Activated naive CD8-positive, alpha-beta T cell treated with anti-CD3 and anti-CD28 coated beads, Interleukin-2, amount 10 ng/mL, durations not matched to agents 7 days and 5 days (primary cell): Measurements from ENCODE around the gene ZMYM4. TPM values are rescaled to one million over a fixed set of nuclear protein-coding genes. Genes with fewer than 3 reads are reported as not detected.

ENCODE experiments used
- ATAC-seq: fragments of 150-1000 bp; cut with Tn5 transposase; one replicate; pipeline ENCODE4 v1.10.0; 2021; ENCODE audit warnings: low read depth, moderate library complexity
- POLR2A ChIA-PET: fragments of 350-600 bp; sonication (Branson Sonifier 250); formaldehyde crosslinking; loops from one replicate; lab custom pipeline; 2021; ENCODE audit warnings: antibody characterized with exemption; lab: Charles Lee
- DNase-seq: peaks from one replicate; pipeline ENCODE4 v3.0.0; 2021
- H3K27ac Mint-ChIP-seq: one replicate; pipeline ENCODE4 v1.8.0; 2022; ENCODE audit warnings: mild to moderate bottlenecking, mixed read lengths
- H3K27me3 Mint-ChIP-seq: one replicate; pipeline ENCODE4 v1.8.0; 2022; ENCODE audit warnings: mild to moderate bottlenecking, moderate library complexity, mixed read lengths
- H3K36me3 Mint-ChIP-seq: one replicate; pipeline ENCODE4 v1.8.0; 2021; ENCODE audit warnings: mild to moderate bottlenecking, mixed read lengths
- H3K4me1 Mint-ChIP-seq: one replicate; pipeline ENCODE4 v1.8.0; 2021; ENCODE audit warnings: mixed read lengths
- H3K4me3 Mint-ChIP-seq: one replicate; pipeline ENCODE4 v1.8.0; 2022; ENCODE audit warnings: mild to moderate bottlenecking, moderate library complexity, mixed read lengths
- H3K9me3 Mint-ChIP-seq: one replicate; pipeline ENCODE4 v1.8.0; 2021; ENCODE audit warnings: mixed read lengths
- total RNA-seq, 2 experiments: library from RNA; stranded (reverse); gene quantifications; one replicate each; pipeline ENCODE4 v1.2.3, GENCODE V29; 2021

The ZMYM4 gene
- total RNA-seq, 2 experiments from 2014 or later, result 29.5 to 29.8 TPM

- no peak for DNase-seq
- Mint-ChIP-seq H3K9me3 (no peaks in the 10 kb centered on the region), H3K36me3 (peaks cover 14% of the 10 kb centered on the region), H3K27me3 (no peaks in the 10 kb centered on the region), H3K27ac (no peak overlapping the region), H3K4me1 (peaks cover 9% of the 10 kb centered on the region), H3K4me3 (no peak overlapping the region)
- ATAC-seq, result no peak
- POLR2A ChIA-PET, result interaction anchor here (1.5 kb wide), 1 partner anchor 121 kb away, joined by 3 read pairs; no protein-coding TSS in a partner anchor
These were observed 175.4 kb downstream of the ZMYM4 start for GRCh38 chr1:35443768-35444518.

- Mint-ChIP-seq H3K36me3 (peaks cover 13% of the 10 kb centered on the region), H3K4me3 (no peak overlapping the region), H3K4me1 (peaks cover 9% of the 10 kb centered on the region), H3K27ac (no peak overlapping the region), H3K9me3 (no peaks in the 10 kb centered on the region), H3K27me3 (no peaks in the 10 kb centered on the region)
- POLR2A ChIA-PET, result interaction anchor here (1.5 kb wide), 1 partner anchor 120 kb away, joined by 3 read pairs; no protein-coding TSS in a partner anchor
- no peak for DNase-seq
- ATAC-seq, result no peak
These were observed 175.9 kb downstream of the ZMYM4 start for GRCh38 chr1:35444519-35444774.

GRCh38 chr1:35447278-35447677 lies 178.8 kb downstream of the ZMYM4 start:
- ATAC-seq (peak; percentile 55), DNase-seq (no peak)
- H3K27ac Mint-ChIP-seq, result peak overlapping the region; percentile 30
- peaks cover 15% of the 10 kb centered on the region for H3K4me1 Mint-ChIP-seq
- peaks cover 10% of the 10 kb centered on the region for H3K36me3 Mint-ChIP-seq
- H3K4me3 Mint-ChIP-seq, result no peak overlapping the region
- POLR2A ChIA-PET, result interaction anchor here (0.6 to 1.0 kb wide), 4 partner anchors 91 to 264 kb away, joined by 3 to 6 read pairs (median 3); partner anchors contain the start of genes KIAA0319L and NCDN
- H3K9me3 Mint-ChIP-seq, result no peaks in the 10 kb centered on the region
- no peaks in the 10 kb centered on the region for H3K27me3 Mint-ChIP-seq

- Mint-ChIP-seq H3K27me3 (no peaks in the 10 kb centered on the region), H3K36me3 (peaks cover 3% of the 10 kb centered on the region)
- POLR2A ChIA-PET, result no interaction called here
These were observed 179.9 kb downstream of the ZMYM4 start for GRCh38 chr1:35448344-35448801.

GRCh38 chr1:35449334-35450008 lies 181.0 kb downstream of the ZMYM4 start:
- H3K9me3 Mint-ChIP-seq, result no peaks in the 10 kb centered on the region
- H3K27ac Mint-ChIP-seq, result no peak overlapping the region
- no peak overlapping the region for H3K4me3 Mint-ChIP-seq
- ATAC-seq, result no peak
- POLR2A ChIA-PET, result interaction anchor here (2.3 kb wide), 1 partner anchor 115 kb away, joined by 6 read pairs; no protein-coding TSS in a partner anchor
- peaks cover 12% of the 10 kb centered on the region for H3K4me1 Mint-ChIP-seq
- H3K36me3 Mint-ChIP-seq, result peaks cover 1% of the 10 kb centered on the region
- DNase-seq, result no peak
- no peaks in the 10 kb centered on the region for H3K27me3 Mint-ChIP-seq

More at GRCh38 chr1:35448344-35448801, 179.9 kb downstream of the ZMYM4 start:
- H3K27ac Mint-ChIP-seq, result no peak overlapping the region
- no peaks in the 10 kb centered on the region for H3K9me3 Mint-ChIP-seq
- no peak overlapping the region for H3K4me3 Mint-ChIP-seq
- ATAC-seq (no peak), DNase-seq (no peak)
- H3K4me1 Mint-ChIP-seq, result peaks cover 12% of the 10 kb centered on the region

- Mint-ChIP-seq H3K4me3 (no peak overlapping the region), H3K36me3 (peaks cover 1% of the 10 kb centered on the region), H3K9me3 (no peaks in the 10 kb centered on the region), H3K4me1 (peaks cover 12% of the 10 kb centered on the region), H3K27me3 (no peaks in the 10 kb centered on the region), H3K27ac (no peak overlapping the region)
- peak; percentile 78 for DNase-seq
- POLR2A ChIA-PET, result interaction anchor here (1.0 to 2.3 kb wide), 7 partner anchors 68 to 319 kb away, joined by 3 to 10 read pairs (median 4); partner anchors contain the start of genes CLSPN, KIAA0319L and NCDN
- ATAC-seq, result peak; percentile 84
These were observed 182.6 kb downstream of the ZMYM4 start for GRCh38 chr1:35451125-35451528.

GRCh38 chr1:35452106-35452774 lies 183.7 kb downstream of the ZMYM4 start:
- H3K27me3 Mint-ChIP-seq, result no peaks in the 10 kb centered on the region
- ATAC-seq (no peak), DNase-seq (no peak)
- peaks cover 11% of the 10 kb centered on the region for H3K4me1 Mint-ChIP-seq
- H3K36me3 Mint-ChIP-seq, result peaks cover 2% of the 10 kb centered on the region
- H3K27ac Mint-ChIP-seq, result no peak overlapping the region
- H3K9me3 Mint-ChIP-seq, result no peaks in the 10 kb centered on the region
- POLR2A ChIA-PET, result interaction anchor here (1.1 to 2.3 kb wide), 6 partner anchors 53 to 113 kb away, joined by 3 to 10 read pairs (median 5); partner anchors contain the start of genes KIAA0319L and NCDN
- H3K4me3 Mint-ChIP-seq, result no peak overlapping the region

- no peak for DNase-seq
- H3K4me3 Mint-ChIP-seq, result no peak overlapping the region
- H3K27me3 Mint-ChIP-seq, result no peaks in the 10 kb centered on the region
- no peaks in the 10 kb centered on the region for H3K9me3 Mint-ChIP-seq
- H3K27ac Mint-ChIP-seq, result no peak overlapping the region
- no peak for ATAC-seq
- peaks cover 7% of the 10 kb centered on the region for H3K4me1 Mint-ChIP-seq
- POLR2A ChIA-PET, result interaction anchor here (1.0 to 1.2 kb wide), 3 partner anchors 53 to 105 kb away, joined by 3 read pairs; partner anchors contain the start of genes KIAA0319L and NCDN
- H3K36me3 Mint-ChIP-seq, result peaks cover 3% of the 10 kb centered on the region
These were observed 184.5 kb downstream of the ZMYM4 start for GRCh38 chr1:35453031-35453430.

GRCh38 chr1:35454176-35454575 lies 185.7 kb downstream of the ZMYM4 start:
- no peaks in the 10 kb centered on the region for H3K27me3 Mint-ChIP-seq
- H3K4me3 Mint-ChIP-seq, result no peak overlapping the region
- no peak for DNase-seq
- no peak overlapping the region for H3K27ac Mint-ChIP-seq
- ATAC-seq, result no peak
- H3K9me3 Mint-ChIP-seq, result no peaks in the 10 kb centered on the region
- POLR2A ChIA-PET, result no interaction called here
- H3K4me1 Mint-ChIP-seq, result peaks cover 7% of the 10 kb centered on the region
- H3K36me3 Mint-ChIP-seq, result peaks cover 3% of the 10 kb centered on the region

GRCh38 chr1:35454616-35455015 lies 186.1 kb downstream of the ZMYM4 start:
- DNase-seq (no peak), ATAC-seq (no peak)
- Mint-ChIP-seq H3K9me3 (no peaks in the 10 kb centered on the region), H3K4me3 (no peak overlapping the region), H3K36me3 (peaks cover 3% of the 10 kb centered on the region), H3K27ac (no peak overlapping the region), H3K4me1 (peaks cover 7% of the 10 kb centered on the region), H3K27me3 (no peaks in the 10 kb centered on the region)
- POLR2A ChIA-PET, result interaction anchor here (0.6 kb wide), 1 partner anchor 316 kb away, joined by 3 read pairs; no protein-coding TSS in a partner anchor

- Mint-ChIP-seq H3K4me1 (peaks cover 2% of the 10 kb centered on the region), H3K9me3 (peaks cover 11% of the 10 kb centered on the region), H3K27me3 (no peaks in the 10 kb centered on the region), H3K27ac (no peak overlapping the region), H3K36me3 (peaks cover 35% of the 10 kb centered on the region), H3K4me3 (no peak overlapping the region)
- DNase-seq, result no peak
- ATAC-seq, result no peak
- POLR2A ChIA-PET, result no interaction called here
These were observed 192.3 kb downstream of the ZMYM4 start for GRCh38 chr1:35460796-35461195.

- POLR2A ChIA-PET, result no interaction called here
- Mint-ChIP-seq H3K4me1 (peaks cover 2% of the 10 kb centered on the region), H3K27ac (no peak overlapping the region), H3K9me3 (peaks cover 14% of the 10 kb centered on the region), H3K36me3 (peaks cover 44% of the 10 kb centered on the region), H3K4me3 (no peak overlapping the region), H3K27me3 (no peaks in the 10 kb centered on the region)
- ATAC-seq (no peak), DNase-seq (no peak)
These were observed 193.6 kb downstream of the ZMYM4 start for GRCh38 chr1:35461966-35462651.
